ENCODE data around the gene C17orf114.

DNA sequence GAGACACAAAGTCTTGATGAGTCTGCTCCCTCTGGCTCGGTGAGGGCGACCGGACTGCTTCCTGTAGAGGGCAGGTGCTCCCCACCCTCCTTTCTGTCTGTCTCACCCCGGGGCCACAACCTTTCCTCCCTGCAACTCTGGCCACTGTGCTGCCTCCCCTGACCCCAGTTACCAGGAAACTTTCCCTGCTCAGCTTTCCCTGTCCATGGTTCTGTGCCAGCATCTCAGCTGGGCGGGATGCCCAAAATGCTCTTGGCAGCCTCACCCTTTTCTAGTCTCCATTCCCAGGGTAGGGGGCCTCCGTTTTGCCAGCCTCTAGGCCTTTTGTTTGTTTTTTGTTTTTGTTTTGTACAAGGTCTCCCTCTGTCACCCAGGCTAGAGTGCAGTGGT, 6.2 kb upstream of the C17orf114 start:
- TF ChIP-seq CTCF (IDR thresholded peaks at IDR 0.05; ENCODE audit: low read depth, low read length) (no peak), POLR2A (IDR thresholded peaks at IDR 0.05; ENCODE audit: extremely low read depth, insufficient read length) (no peak), MYC (IDR thresholded peaks at IDR 0.05; ENCODE audit: low read depth, low read length) (no peak)

Measured in NB4 (cell line).